HG03521 (cell line): ENCODE measurements around the gene SKA3.
"Not testable (repeated sequence)": the region's sequence is repeated elsewhere in the genome, so short reads cannot be mapped to it uniquely, and the experiment has no call there.

Source experiments
- ATAC-seq: cut with Tn5 transposase; IDR thresholded peaks from one replicate; pipeline ENCODE4 v1.9.1; 2021; ENCODE audit warnings: mild to moderate bottlenecking, moderate library complexity; ENCODE audit not compliant: unreplicated experiment

SKA3 gene

GRCh38 chr13:21176215-21176981, at the start of gene SKA3, which contains the start of gene MRPL57:
SKA3 (minus strand) TSS chr13:21176552; CDS start chr13:21176477, 75 bp downstream.
MRPL57 (plus strand) TSS chr13:21176658; CDS start chr13:21176917, 259 bp downstream.
- ATAC-seq: peak; percentile 90

- ATAC-seq: no peak
Measured at GRCh38 chr13:21225082-21225481, 48.7 kb upstream of the SKA3 start.

GRCh38 chr13:21221268-21221667, 44.9 kb upstream of the SKA3 start:
- no peak for ATAC-seq

- ATAC-seq: not testable (repeated sequence)
Measured at GRCh38 chr13:21219716-21220115, 43.4 kb upstream of the SKA3 start.

GRCh38 chr13:21219036-21219381, 42.7 kb upstream of the SKA3 start:
- ATAC-seq: no peak

GRCh38 chr13:21218351-21219035, 42.1 kb upstream of the SKA3 start:
- ATAC-seq: peak; percentile 94

GRCh38 chr13:21216332-21216731, 40.0 kb upstream of the SKA3 start:
- no peak for ATAC-seq

- not testable (repeated sequence) for ATAC-seq
Measured at GRCh38 chr13:21215419-21215818, 39.1 kb upstream of the SKA3 start.

GRCh38 chr13:21212138-21212775, 35.9 kb upstream of the SKA3 start:
- ATAC-seq: no peak

GRCh38 chr13:21208652-21209154, 32.4 kb upstream of the SKA3 start:
- ATAC-seq: no peak

- ATAC-seq: no peak
Measured at GRCh38 chr13:21202767-21203531, 26.6 kb upstream of the SKA3 start.

- ATAC-seq: not testable (repeated sequence)
Measured at GRCh38 chr13:21201456-21202190, 25.3 kb upstream of the SKA3 start.

- ATAC-seq: not testable (repeated sequence)
Measured at GRCh38 chr13:21198391-21198790, 22.0 kb upstream of the SKA3 start.

GRCh38 chr13:21197606-21198225, 21.4 kb upstream of the SKA3 start:
- ATAC-seq: not testable (repeated sequence)

GRCh38 chr13:21194756-21195155, 18.4 kb upstream of the SKA3 start:
- ATAC-seq: not testable (repeated sequence)

- not testable (repeated sequence) for ATAC-seq
Measured at GRCh38 chr13:21186410-21186809, 10.1 kb upstream of the SKA3 start.

- no peak for ATAC-seq
Measured at GRCh38 chr13:21181671-21182070, 5.3 kb upstream of the SKA3 start.

GRCh38 chr13:21176982-21177284, 581 bp upstream of the SKA3 start:
- peak; percentile 15 for ATAC-seq

GRCh38 chr13:21175656-21176214, 617 bp downstream of the SKA3 start:
- no peak for ATAC-seq
